Activated CD8-positive, alpha-beta T cell treated with anti-CD3 and anti-CD28 coated beads for 36 hours (primary cell): ENCODE data around the gene ERN1. TPM values are rescaled to one million over a fixed set of nuclear protein-coding genes. Genes with fewer than 3 reads are reported as not detected.

Source experiments
- ATAC-seq: fragments of 200-7000 bp; cut with Tn5 transposase; one replicate; pipeline ENCODE4 v1.10.0; 2021; ENCODE audit warnings: mild to moderate bottlenecking, moderate library complexity
- CTCF ChIA-PET: fragments of 350-600 bp; sonication (Branson Sonifier 250); formaldehyde crosslinking; loops from one replicate; lab custom pipeline; 2021; ENCODE audit warnings: antibody characterized with exemption; lab: Charles Lee
- POLR2A ChIA-PET: fragments of 350-600 bp; sonication (Branson Sonifier 250); formaldehyde crosslinking; loops from one replicate; lab custom pipeline; 2021; ENCODE audit warnings: antibody characterized with exemption; lab: Charles Lee
- DNase-seq: peaks from one replicate; pipeline ENCODE4 v3.0.0-alpha.2; 2020
- H3K27ac Mint-ChIP-seq: one replicate; pipeline ENCODE4 v1.8.0; 2021; ENCODE audit warnings: mild to moderate bottlenecking, mixed read lengths
- H3K27me3 Mint-ChIP-seq: one replicate; pipeline ENCODE4 v1.8.0; 2021; ENCODE audit warnings: mixed read lengths
- H3K36me3 Mint-ChIP-seq: one replicate; pipeline ENCODE4 v1.8.0; 2021; ENCODE audit warnings: low read depth, mixed read lengths
- H3K4me1 Mint-ChIP-seq: one replicate; pipeline ENCODE4 v1.8.0; 2021; ENCODE audit warnings: low read depth, mixed read lengths
- H3K4me3 Mint-ChIP-seq: one replicate; pipeline ENCODE4 v1.8.0; 2021; ENCODE audit warnings: mild to moderate bottlenecking, moderate library complexity, mixed read lengths
- H3K9me3 Mint-ChIP-seq: one replicate; pipeline ENCODE4 v1.8.0; 2021; ENCODE audit warnings: mixed read lengths
- CTCF ChIP-seq: fragments of 200-600 bp; IDR thresholded peaks from one replicate; pipeline ENCODE4 v1.8.0; 2022; ENCODE audit warnings: antibody characterized with exemption, mild to moderate bottlenecking
- intact Hi-C: fragments of 100-400 bp; cut with micrococcal nuclease; formaldehyde crosslinking; loops from one replicate; pipeline ENCODE4 v1.10.0; 2022
- total RNA-seq, 2 experiments: library from RNA; stranded (reverse); gene quantifications; one replicate each; pipeline ENCODE4 v1.2.3, GENCODE V29; 2021

ERN1 gene
- total RNA-seq, 2 experiments from 2014 or later = 19.2 to 23.6 TPM

GRCh38 chr17:64036198-64036922, 93.6 kb downstream of the ERN1 start:
- ChIA-PET POLR2A (interaction anchor here (0.9 to 1.8 kb wide), 3 partner anchors 10 to 267 kb away, joined by 3 to 7 read pairs (median 3); no protein-coding TSS in a partner anchor), CTCF (interaction anchor here (1.1 to 1.4 kb wide), 2 partner anchors 27 to 97 kb away, joined by 3 to 7 read pairs; no protein-coding TSS in a partner anchor)
- no peaks in the 10 kb centered on the region for H3K4me1 Mint-ChIP-seq
- intact Hi-C loops = no loop called here
- H3K27me3 Mint-ChIP-seq = no peaks in the 10 kb centered on the region
- DNase-seq = no peak
- H3K9me3 Mint-ChIP-seq = no peaks in the 10 kb centered on the region
- no peak overlapping the region for H3K4me3 Mint-ChIP-seq
- ATAC-seq = no peak
- H3K27ac Mint-ChIP-seq = no peak overlapping the region
- TF ChIP-seq CTCF = no peak
- H3K36me3 Mint-ChIP-seq = no peaks in the 10 kb centered on the region

- Mint-ChIP-seq H3K27ac (no peak overlapping the region), H3K9me3 (no peaks in the 10 kb centered on the region), H3K36me3 (no peaks in the 10 kb centered on the region), H3K27me3 (no peaks in the 10 kb centered on the region), H3K4me3 (no peak overlapping the region), H3K4me1 (peaks cover 8% of the 10 kb centered on the region)
- ATAC-seq (no peak), DNase-seq (no peak)
- ChIA-PET POLR2A (no interaction called here), CTCF (interaction anchor here (0.6 to 9.2 kb wide), 4 partner anchors 18 to 129 kb away, joined by 3 to 419 read pairs (median 5); partner anchors contain the start of gene ERN1)
- no peak for TF ChIP-seq CTCF
- intact Hi-C loops = no loop called here
These were observed 97.9 kb downstream of the ERN1 start for GRCh38 chr17:64032081-64032480.

- Mint-ChIP-seq H3K4me3 (no peak overlapping the region), H3K27ac (no peak overlapping the region), H3K9me3 (no peaks in the 10 kb centered on the region), H3K36me3 (no peaks in the 10 kb centered on the region), H3K4me1 (peaks cover 32% of the 10 kb centered on the region), H3K27me3 (no peaks in the 10 kb centered on the region)
- DNase-seq (peak; percentile 87), ATAC-seq (no peak)
- TF ChIP-seq CTCF = peak; percentile 86
- POLR2A ChIA-PET = interaction anchor here (0.8 to 4.9 kb wide), 6 partner anchors 29 to 119 kb away, joined by 3 to 47 read pairs (median 4); no protein-coding TSS in a partner anchor
- CTCF ChIA-PET = interaction anchor here (0.6 to 9.2 kb wide), 58 partner anchors 8 to 274 kb away, joined by 3 to 419 read pairs (median 5); partner anchors contain the start of genes CSHL1, ERN1, GH1 and ICAM2
- intact Hi-C loops = loop anchor here (1.0 to 5.0 kb wide), 3 partner anchors 104 to 118 kb away; partner anchors contain the start of gene GH1
These were observed 101.0 kb downstream of the ERN1 start for GRCh38 chr17:64028874-64029464.

- ChIA-PET POLR2A (interaction anchor here (0.6 to 4.9 kb wide), 16 partner anchors 8 to 180 kb away, joined by 3 to 47 read pairs (median 3); partner anchors contain the start of genes ERN1 and PRR29), CTCF (interaction anchor here (0.6 to 9.2 kb wide), 52 partner anchors 9 to 219 kb away, joined by 3 to 419 read pairs (median 4); partner anchors contain the start of genes CD79B, CSHL1, ERN1 and GH1)
- DNase-seq (peak; percentile 96), ATAC-seq (peak; percentile 77)
- TF ChIP-seq CTCF = peak; percentile 97
- Mint-ChIP-seq H3K27ac (peak overlapping the region; percentile 85), H3K36me3 (no peaks in the 10 kb centered on the region), H3K9me3 (no peaks in the 10 kb centered on the region), H3K4me3 (peak overlapping the region; percentile 65), H3K4me1 (peaks cover 58% of the 10 kb centered on the region), H3K27me3 (no peaks in the 10 kb centered on the region)
- intact Hi-C loops = loop anchor here (5.0 kb wide), 2 partner anchors 109 to 121 kb away; partner anchors contain the start of gene GH1
These were observed 104.1 kb downstream of the ERN1 start for GRCh38 chr17:64025732-64026294.
